ENCODE data around the gene FOXD4L3. TPM values are rescaled to one million over a fixed set of nuclear protein-coding genes. Genes with fewer than 3 reads are reported as not detected.
"Not testable (repeated sequence)": the region's sequence is repeated elsewhere in the genome, so short reads cannot be mapped to it uniquely, and the experiment has no call there.

The FOXD4L3 gene
- polyA plus RNA-seq, result not detected

GRCh38 chr9:68302567-68302966 is at the start of gene FOXD4L3:
FOXD4L3 (plus strand) TSS chr9:68302867; CDS start chr9:68302952, 85 bp downstream.
- H3K4me3 Mint-ChIP-seq, H3K27ac Mint-ChIP-seq, H3K9me3 Mint-ChIP-seq, H3K4me1 Mint-ChIP-seq, H3K36me3 Mint-ChIP-seq, H3K27me3 Mint-ChIP-seq: not testable (repeated sequence)

GRCh38 chr9:68281041-68281440 is 21.6 kb upstream of the FOXD4L3 start:
- not testable (repeated sequence) for H3K27ac Mint-ChIP-seq, H3K36me3 Mint-ChIP-seq, H3K9me3 Mint-ChIP-seq, H3K27me3 Mint-ChIP-seq, H3K4me1 Mint-ChIP-seq, H3K4me3 Mint-ChIP-seq

GRCh38 chr9:68303771-68304170 is 1.1 kb downstream of the FOXD4L3 start:
- not testable (repeated sequence) for H3K27me3 Mint-ChIP-seq, H3K9me3 Mint-ChIP-seq, H3K4me3 Mint-ChIP-seq, H3K4me1 Mint-ChIP-seq, H3K36me3 Mint-ChIP-seq, H3K27ac Mint-ChIP-seq

- H3K4me1 Mint-ChIP-seq, H3K4me3 Mint-ChIP-seq, H3K9me3 Mint-ChIP-seq, H3K27me3 Mint-ChIP-seq, H3K36me3 Mint-ChIP-seq, H3K27ac Mint-ChIP-seq: not testable (repeated sequence)
These were observed 1.5 kb downstream of the FOXD4L3 start for GRCh38 chr9:68304212-68304611.

GRCh38 chr9:68304777-68305176 is 2.1 kb downstream of the FOXD4L3 start:
- H3K27me3 Mint-ChIP-seq, H3K36me3 Mint-ChIP-seq, H3K4me3 Mint-ChIP-seq, H3K27ac Mint-ChIP-seq, H3K9me3 Mint-ChIP-seq, H3K4me1 Mint-ChIP-seq: not testable (repeated sequence)

GRCh38 chr9:68305680-68306285 is 3.1 kb downstream of the FOXD4L3 start:
- H3K4me3 Mint-ChIP-seq, result not testable (repeated sequence)

GRCh38 chr9:68306391-68306964 is 3.8 kb downstream of the FOXD4L3 start:
- not testable (repeated sequence) for H3K27me3 Mint-ChIP-seq, H3K4me1 Mint-ChIP-seq, H3K9me3 Mint-ChIP-seq, H3K4me3 Mint-ChIP-seq, H3K27ac Mint-ChIP-seq, H3K36me3 Mint-ChIP-seq

More at GRCh38 chr9:68305680-68306285, 3.1 kb downstream of the FOXD4L3 start:
- not testable (repeated sequence) for H3K9me3 Mint-ChIP-seq, H3K36me3 Mint-ChIP-seq, H3K27ac Mint-ChIP-seq, H3K27me3 Mint-ChIP-seq, H3K4me1 Mint-ChIP-seq

- not testable (repeated sequence) for H3K9me3 Mint-ChIP-seq, H3K4me1 Mint-ChIP-seq, H3K27ac Mint-ChIP-seq, H3K27me3 Mint-ChIP-seq, H3K4me3 Mint-ChIP-seq, H3K36me3 Mint-ChIP-seq
These were observed 4.5 kb downstream of the FOXD4L3 start for GRCh38 chr9:68307127-68307526.

- H3K27me3 Mint-ChIP-seq, result not testable (repeated sequence)
These were observed 5.0 kb downstream of the FOXD4L3 start for GRCh38 chr9:68307654-68308053.

GRCh38 chr9:68311208-68311607 is 8.5 kb downstream of the FOXD4L3 start:
- not testable (repeated sequence) for H3K4me3 Mint-ChIP-seq, H3K27me3 Mint-ChIP-seq

More at GRCh38 chr9:68307654-68308053, 5.0 kb downstream of the FOXD4L3 start:
- H3K4me3 Mint-ChIP-seq, H3K9me3 Mint-ChIP-seq, H3K27ac Mint-ChIP-seq, H3K36me3 Mint-ChIP-seq, H3K4me1 Mint-ChIP-seq: not testable (repeated sequence)

GRCh38 chr9:68318209-68318608 is 15.5 kb downstream of the FOXD4L3 start:
- H3K36me3 Mint-ChIP-seq, H3K27me3 Mint-ChIP-seq, H3K4me3 Mint-ChIP-seq: not testable (repeated sequence)

More at GRCh38 chr9:68311208-68311607, 8.5 kb downstream of the FOXD4L3 start:
- not testable (repeated sequence) for H3K36me3 Mint-ChIP-seq, H3K4me1 Mint-ChIP-seq, H3K9me3 Mint-ChIP-seq, H3K27ac Mint-ChIP-seq

GRCh38 chr9:68323749-68324148 is 21.1 kb downstream of the FOXD4L3 start:
- H3K36me3 Mint-ChIP-seq, H3K27me3 Mint-ChIP-seq, H3K27ac Mint-ChIP-seq, H3K4me3 Mint-ChIP-seq, H3K4me1 Mint-ChIP-seq, H3K9me3 Mint-ChIP-seq: not testable (repeated sequence)

More at GRCh38 chr9:68318209-68318608, 15.5 kb downstream of the FOXD4L3 start:
- not testable (repeated sequence) for H3K27ac Mint-ChIP-seq, H3K4me1 Mint-ChIP-seq, H3K9me3 Mint-ChIP-seq

GRCh38 chr9:68324518-68324917 is 21.9 kb downstream of the FOXD4L3 start:
- H3K27ac Mint-ChIP-seq, H3K4me3 Mint-ChIP-seq, H3K36me3 Mint-ChIP-seq, H3K4me1 Mint-ChIP-seq, H3K9me3 Mint-ChIP-seq, H3K27me3 Mint-ChIP-seq: not testable (repeated sequence)

GRCh38 chr9:68329106-68329505 is 26.4 kb downstream of the FOXD4L3 start:
- not testable (repeated sequence) for H3K9me3 Mint-ChIP-seq, H3K4me1 Mint-ChIP-seq, H3K36me3 Mint-ChIP-seq

GRCh38 chr9:68330531-68331173 is 28.0 kb downstream of the FOXD4L3 start:
- H3K27me3 Mint-ChIP-seq, H3K4me1 Mint-ChIP-seq, H3K27ac Mint-ChIP-seq, H3K4me3 Mint-ChIP-seq, H3K9me3 Mint-ChIP-seq, H3K36me3 Mint-ChIP-seq: not testable (repeated sequence)

More at GRCh38 chr9:68329106-68329505, 26.4 kb downstream of the FOXD4L3 start:
- not testable (repeated sequence) for H3K27me3 Mint-ChIP-seq, H3K4me3 Mint-ChIP-seq, H3K27ac Mint-ChIP-seq

- H3K36me3 Mint-ChIP-seq, H3K9me3 Mint-ChIP-seq, H3K27ac Mint-ChIP-seq, H3K4me1 Mint-ChIP-seq, H3K27me3 Mint-ChIP-seq, H3K4me3 Mint-ChIP-seq: not testable (repeated sequence)
These were observed 29.5 kb downstream of the FOXD4L3 start for GRCh38 chr9:68332122-68332521.

Data from IgD-negative memory B cell (primary cell).